Fibroblast of the aortic adventitia (primary cell): Measurements from ENCODE around the gene CAMSAP1. TPM values are rescaled to one million over a fixed set of nuclear protein-coding genes. Genes with fewer than 3 reads are reported as not detected.

Source experiments
- DNase-seq: peaks from one replicate; pipeline ENCODE4 v3.0.0-alpha.2; 2010; ENCODE audit warnings: low read depth
- H3K4me3 ChIP-seq: 2 replicates; pipeline ENCODE4 v1.5.1; 2011; ENCODE audit warnings: low read depth, mild to moderate bottlenecking, control low read depth, low read length, moderate library complexity
- total RNA-seq: library from RNA; depleted of rRNA; stranded (reverse); fragments of >200 nt; gene quantifications from 2 replicates; pipeline ENCODE4 v1.2.3, GENCODE V29; 2012; ENCODE audit warnings: low replicate concordance
- TF ChIP-seq, protein P1 (sequence below): IDR thresholded peaks from 2 replicates; pipeline ENCODE4 v1.5.1; 2011; ENCODE audit warnings: mild to moderate bottlenecking, low read length, control low read depth, inconsistent platforms; ENCODE audit not compliant: insufficient read depth

CAMSAP1 gene
- total RNA-seq, 1 donor, result 15.7 TPM

GRCh38 chr9:135905380-135906258 is 1.7 kb downstream of the CAMSAP1 start:
- TF ChIP-seq, protein P1, sequence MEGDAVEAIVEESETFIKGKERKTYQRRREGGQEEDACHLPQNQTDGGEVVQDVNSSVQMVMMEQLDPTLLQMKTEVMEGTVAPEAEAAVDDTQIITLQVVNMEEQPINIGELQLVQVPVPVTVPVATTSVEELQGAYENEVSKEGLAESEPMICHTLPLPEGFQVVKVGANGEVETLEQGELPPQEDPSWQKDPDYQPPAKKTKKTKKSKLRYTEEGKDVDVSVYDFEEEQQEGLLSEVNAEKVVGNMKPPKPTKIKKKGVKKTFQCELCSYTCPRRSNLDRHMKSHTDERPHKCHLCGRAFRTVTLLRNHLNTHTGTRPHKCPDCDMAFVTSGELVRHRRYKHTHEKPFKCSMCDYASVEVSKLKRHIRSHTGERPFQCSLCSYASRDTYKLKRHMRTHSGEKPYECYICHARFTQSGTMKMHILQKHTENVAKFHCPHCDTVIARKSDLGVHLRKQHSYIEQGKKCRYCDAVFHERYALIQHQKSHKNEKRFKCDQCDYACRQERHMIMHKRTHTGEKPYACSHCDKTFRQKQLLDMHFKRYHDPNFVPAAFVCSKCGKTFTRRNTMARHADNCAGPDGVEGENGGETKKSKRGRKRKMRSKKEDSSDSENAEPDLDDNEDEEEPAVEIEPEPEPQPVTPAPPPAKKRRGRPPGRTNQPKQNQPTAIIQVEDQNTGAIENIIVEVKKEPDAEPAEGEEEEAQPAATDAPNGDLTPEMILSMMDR, result no peak
- peak; percentile 38 for DNase-seq
- H3K4me3 ChIP-seq, result peak overlapping the region; percentile 67

DNA sequence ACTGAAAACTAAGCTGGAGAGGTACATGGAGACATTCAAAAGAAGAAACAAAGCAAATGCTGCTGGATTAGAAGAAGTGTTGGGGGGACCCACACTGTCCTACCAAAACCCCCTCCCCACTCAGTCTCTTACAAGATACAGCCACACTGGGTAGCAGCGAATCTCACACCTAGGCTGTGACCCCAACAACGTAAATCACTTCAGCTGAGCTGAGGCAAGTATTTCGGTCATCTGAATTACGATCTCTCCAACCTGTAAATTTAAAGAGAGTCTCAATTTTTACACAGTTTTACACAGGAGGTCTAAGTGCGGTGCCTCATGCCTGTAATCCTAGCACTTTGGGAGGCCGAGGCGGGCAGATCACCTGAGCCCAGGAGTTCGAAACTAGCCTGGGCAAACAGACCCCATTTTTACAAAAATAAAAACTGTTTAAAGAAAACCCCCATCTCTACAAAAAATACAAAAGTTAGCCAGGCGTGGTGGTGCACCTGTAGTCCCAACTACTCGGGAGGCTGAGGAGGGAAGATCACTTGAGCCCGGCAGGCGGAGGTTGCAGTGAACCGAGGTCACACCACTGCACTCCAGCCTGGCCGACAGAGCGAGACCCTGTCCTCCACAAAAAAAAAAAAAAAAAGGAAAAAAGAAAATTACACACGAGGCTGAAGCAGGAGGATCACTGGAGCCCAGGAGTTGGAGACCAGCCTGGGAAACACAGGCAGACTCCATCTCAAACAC is 3.4 kb downstream of the CAMSAP1 start:
- TF ChIP-seq, protein P1, result no peak
- no peak for DNase-seq
- H3K4me3 ChIP-seq, result no peak overlapping the region

GRCh38 chr9:135903358-135903656 is 4.0 kb downstream of the CAMSAP1 start:
- H3K4me3 ChIP-seq, result no peak overlapping the region
- no peak for DNase-seq
- TF ChIP-seq, protein P1, result no peak

DNA sequence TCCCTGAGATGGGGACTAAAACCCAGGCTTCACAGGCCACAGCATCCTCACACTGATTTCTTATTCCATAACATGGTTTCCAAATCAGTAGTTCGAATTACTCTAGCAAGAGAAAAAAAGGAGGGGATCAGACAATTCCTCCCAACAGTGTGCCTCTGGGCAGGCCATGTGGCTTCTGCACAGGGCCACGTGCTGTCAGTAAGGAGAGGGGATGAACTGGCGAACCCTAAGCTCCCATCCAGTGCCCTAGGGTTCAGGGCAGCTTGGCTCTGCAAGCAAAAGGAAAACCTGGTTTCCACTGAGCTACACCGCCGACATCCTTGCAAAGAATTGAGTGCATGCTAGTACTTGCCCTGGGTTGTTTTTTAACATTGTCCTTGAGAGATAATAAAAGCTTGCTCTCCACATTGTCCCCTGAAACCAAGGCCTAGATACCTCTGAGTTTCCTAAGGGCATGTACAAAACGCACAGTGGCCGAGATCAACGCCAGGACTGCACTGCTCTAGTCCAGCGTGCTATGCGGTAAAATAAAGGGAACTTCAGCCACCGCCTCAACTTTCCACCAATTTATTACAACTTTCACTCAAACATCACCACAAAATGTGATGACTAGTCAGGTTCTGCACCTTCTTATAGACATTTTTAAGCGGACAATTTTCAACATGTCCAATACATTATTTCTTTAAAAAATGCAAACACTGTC is 4.5 kb downstream of the CAMSAP1 start:
- DNase-seq, result no peak
- no peak overlapping the region for H3K4me3 ChIP-seq
- TF ChIP-seq, protein P1, result no peak

DNA sequence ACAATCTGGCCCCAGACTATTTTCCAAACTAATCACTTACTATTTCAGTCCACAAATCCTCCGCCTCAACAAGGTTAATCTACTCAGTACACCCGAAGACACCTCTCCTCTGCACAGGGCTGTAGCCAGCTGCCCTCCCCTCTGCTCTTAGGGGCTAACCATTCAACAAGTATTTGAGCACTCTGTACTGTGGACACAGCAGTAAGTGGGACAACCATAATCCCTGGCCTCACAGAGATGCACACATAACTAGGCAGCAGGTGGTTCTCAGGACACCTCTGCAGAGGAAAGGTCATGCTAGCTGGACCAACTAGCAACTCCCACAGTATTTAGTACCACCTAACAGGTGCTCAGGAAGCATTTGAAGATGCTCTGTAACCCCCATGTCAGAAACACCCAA is 5.5 kb downstream of the CAMSAP1 start:
- no peak for DNase-seq
- TF ChIP-seq, protein P1, result no peak
- no peak overlapping the region for H3K4me3 ChIP-seq

GRCh38 chr9:135901031-135901758 is 6.2 kb downstream of the CAMSAP1 start:
- TF ChIP-seq, protein P1, result no peak

More at GRCh38 chr9:135901031-135901758, 6.2 kb downstream of the CAMSAP1 start:
- no peak for DNase-seq
- H3K4me3 ChIP-seq, result no peak overlapping the region
